Activated CD4-positive, alpha-beta T cell treated with anti-CD3 and anti-CD28 coated beads, Interleukin-10, Interleukin-2, amounts not matched to agents 100 ng/mL and 50 ng/mL, durations not matched to agents 16 hours and 8 hours (primary cell): ENCODE results near the gene SLC8A1.

Source experiments
- DNase-seq: peaks from one replicate; pipeline ENCODE4 v3.0.0-alpha.2; 2020

The SLC8A1 gene

DNA sequence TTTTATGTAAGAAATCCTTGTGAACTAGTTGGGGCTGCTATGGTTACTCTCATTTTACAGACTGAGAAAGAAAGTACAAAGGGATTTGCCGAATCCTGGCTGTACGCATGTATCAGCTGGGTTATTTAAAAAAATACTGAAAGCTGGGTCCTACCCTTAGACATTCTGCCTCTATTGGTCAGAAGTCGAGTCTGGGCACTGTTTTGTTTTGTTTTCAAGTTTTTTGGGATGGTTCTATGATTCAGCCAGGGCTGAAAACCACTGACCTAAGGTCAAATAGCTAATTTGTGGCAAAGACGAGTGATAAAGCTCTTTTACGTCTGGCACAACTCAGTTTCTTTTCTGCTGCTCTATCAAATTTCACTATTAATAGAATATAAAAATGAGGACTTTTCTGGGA is 5.9 kb upstream of the SLC8A1 start:
- DNase-seq, result no peak

GRCh38 chr2:40457366-40457765 is 5.5 kb upstream of the SLC8A1 start:
- DNase-seq, result no peak

DNA sequence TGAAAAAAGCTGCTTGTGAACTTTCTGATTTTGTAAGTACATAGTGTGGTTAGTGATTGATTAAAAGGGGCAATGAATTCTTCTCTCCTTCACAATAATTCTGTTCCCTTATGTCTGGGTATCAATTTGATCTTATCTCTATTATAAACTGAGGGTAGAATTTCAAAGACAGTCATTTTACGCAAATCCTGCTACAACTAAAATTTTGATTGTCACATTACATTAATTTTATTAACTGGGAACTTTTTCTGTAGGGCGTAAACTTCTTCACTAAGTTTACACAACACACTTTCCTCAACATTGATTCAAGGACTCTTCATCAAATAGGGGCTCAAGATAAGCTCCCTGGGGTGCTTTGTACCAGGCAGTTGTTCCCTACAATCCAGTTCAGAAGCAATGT is 5.0 kb upstream of the SLC8A1 start:
- no peak for DNase-seq

DNA sequence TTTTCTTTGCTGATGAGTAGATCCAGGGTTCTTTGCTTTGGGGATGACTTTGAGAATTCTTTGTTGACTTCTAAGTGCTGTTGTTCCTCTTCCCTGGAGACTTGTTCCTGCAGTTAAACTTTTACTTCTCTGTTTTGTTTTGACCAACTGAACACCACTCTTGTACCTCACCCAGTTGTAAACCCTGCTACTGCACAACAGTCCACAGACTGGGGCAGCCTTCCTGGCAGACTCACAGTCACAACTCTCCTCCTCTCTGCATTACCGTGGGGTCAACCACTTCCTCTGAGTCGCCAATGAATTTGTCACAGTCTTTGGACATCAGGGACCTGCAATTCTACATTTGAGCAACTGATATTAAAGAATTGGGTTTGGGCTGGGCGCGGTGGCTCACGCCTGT is 3.8 kb upstream of the SLC8A1 start:
- DNase-seq, result no peak

- no peak for DNase-seq
These were observed 2.4 kb upstream of the SLC8A1 start for GRCh38 chr2:40454321-40454720.

- no peak for DNase-seq
These were observed 896 bp upstream of the SLC8A1 start for GRCh38 chr2:40452786-40453185.

- DNase-seq, result no peak
These were observed 977 bp downstream of the SLC8A1 start for GRCh38 chr2:40450796-40451430.

- no peak for DNase-seq
These were observed 1.7 kb downstream of the SLC8A1 start for GRCh38 chr2:40450066-40450795.

- DNase-seq, result peak; percentile 14
These were observed 3.3 kb downstream of the SLC8A1 start for GRCh38 chr2:40448476-40449079.

DNA sequence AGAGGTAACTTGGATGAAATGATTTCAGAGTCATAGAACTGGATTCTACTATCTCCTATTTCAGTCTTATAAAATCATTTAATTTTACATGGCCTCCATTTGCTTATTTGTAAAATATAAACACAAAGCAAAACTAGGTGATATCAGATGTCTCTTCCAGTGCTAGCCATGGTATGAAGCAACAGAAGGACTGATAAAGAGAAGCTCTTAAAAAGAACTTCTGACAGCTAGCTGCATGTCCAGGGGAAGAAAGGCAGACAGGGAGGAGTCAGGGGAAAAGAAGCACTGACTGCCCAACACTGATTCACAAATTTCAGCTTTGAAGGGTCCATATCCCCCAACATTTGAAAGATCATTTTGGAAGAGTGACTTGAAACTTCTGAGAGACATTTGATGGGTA is 6.4 kb downstream of the SLC8A1 start:
- no peak for DNase-seq

- no peak for DNase-seq
These were observed 11.1 kb downstream of the SLC8A1 start for GRCh38 chr2:40440835-40441234.

DNA sequence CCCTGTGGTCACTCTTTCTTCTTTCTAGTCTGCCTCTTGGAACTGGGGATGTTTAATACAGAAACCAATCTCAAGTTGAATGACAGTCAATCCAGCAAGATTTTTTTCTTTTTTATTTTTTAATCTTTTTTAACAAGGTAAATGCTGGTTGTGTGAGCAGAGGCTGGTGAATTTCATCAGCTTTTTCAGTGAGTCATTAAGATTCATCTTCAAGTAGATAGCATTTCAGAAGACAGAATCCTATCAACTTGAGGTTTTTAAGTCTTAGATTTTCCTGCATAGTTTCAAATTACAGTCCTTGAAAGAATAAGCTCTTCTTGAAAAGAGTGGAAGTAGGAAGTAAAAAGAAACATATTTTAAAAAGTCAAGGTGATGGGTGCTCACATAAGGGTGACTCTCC is 12.4 kb downstream of the SLC8A1 start:
- DNase-seq, result no peak

- no peak for DNase-seq
These were observed 15.8 kb downstream of the SLC8A1 start for GRCh38 chr2:40436093-40436475.

- DNase-seq, result no peak
These were observed 16.3 kb downstream of the SLC8A1 start for GRCh38 chr2:40435426-40436092.

DNA sequence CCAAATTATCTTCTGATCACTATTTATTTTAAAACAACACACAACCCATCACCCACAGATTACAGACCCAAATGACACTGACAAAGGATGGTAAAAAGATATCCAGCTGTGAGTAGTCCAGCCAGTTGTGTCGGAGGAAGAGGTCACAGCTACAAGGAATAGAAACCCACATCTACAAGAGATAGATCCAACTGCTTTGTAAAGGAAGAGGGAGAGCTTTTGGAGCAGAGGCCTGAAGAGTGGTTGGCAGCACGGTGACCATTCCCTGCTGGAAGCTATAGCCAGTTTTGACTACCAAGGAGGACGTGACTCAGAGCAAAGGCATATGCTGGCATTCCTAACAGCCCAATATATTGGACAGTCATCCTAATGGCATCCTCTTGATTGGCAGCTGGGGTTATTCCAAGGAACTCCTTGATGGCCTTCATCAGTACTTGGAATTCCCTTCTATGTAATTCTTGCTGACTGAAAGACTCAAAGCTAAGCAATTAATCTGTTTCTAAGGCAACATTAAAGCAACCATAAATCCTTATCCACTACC is 17.1 kb downstream of the SLC8A1 start:
- DNase-seq, result no peak

DNA sequence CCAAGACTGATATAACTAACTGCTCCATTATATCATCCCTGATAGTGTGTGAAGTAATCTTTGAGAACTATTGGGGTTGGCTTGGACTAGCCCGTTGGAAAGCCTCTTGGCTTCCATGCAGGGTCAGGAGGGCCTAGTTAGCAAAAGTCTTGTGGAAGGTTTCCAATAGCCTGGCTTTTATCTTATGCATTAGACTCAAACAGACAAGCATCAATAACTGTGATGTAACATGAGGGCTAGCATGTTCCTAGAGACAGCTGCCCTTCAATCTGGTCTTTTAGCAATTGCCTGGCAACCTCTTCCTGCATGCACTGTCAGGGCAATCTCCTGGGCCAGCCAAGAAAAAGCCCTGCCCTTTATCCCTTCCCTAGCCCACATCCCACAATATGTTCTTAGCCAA is 18.2 kb downstream of the SLC8A1 start:
- no peak for DNase-seq

- no peak for DNase-seq
These were observed 18.9 kb downstream of the SLC8A1 start for GRCh38 chr2:40432921-40433483.

- DNase-seq, result no peak
These were observed 20.3 kb downstream of the SLC8A1 start for GRCh38 chr2:40431600-40431955.

DNA sequence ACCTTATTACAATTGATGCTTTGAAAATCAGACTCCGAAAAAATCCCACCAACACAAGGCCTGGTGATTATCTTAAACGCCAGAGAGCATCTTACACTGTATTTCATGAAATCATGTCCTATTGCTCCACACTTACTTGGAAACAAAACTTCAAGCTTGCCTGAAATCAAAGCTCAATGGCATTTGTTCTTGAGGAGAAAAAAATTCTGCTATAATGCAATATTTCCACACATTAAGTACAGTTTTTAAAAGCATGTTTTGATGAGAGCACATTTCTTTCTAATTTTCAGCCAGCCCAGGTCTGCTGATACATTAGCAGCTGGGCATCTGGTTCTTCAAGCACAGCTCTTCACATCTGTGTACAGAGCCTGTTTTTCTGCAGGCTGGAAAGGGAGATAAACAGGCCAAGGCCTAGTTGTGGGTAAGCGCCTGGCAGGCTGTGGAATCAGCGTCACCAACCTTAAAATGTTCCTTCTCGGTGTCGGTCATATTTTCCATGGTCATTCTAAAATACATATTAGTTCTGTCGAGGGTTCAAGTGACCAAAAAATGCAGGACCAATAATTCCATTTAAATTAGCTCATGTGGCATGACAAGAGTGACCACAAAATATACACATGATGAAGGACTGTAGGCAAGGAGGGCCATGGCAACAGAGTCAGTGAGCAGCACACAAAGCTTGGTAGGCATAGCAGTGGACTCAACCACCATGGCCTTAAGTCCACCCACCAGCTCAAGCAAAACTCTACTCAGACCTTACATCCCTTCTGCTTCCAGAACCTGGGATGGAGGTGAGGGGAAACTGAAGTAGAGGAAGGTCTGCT is 20.9 kb downstream of the SLC8A1 start:
- DNase-seq, result no peak

DNA sequence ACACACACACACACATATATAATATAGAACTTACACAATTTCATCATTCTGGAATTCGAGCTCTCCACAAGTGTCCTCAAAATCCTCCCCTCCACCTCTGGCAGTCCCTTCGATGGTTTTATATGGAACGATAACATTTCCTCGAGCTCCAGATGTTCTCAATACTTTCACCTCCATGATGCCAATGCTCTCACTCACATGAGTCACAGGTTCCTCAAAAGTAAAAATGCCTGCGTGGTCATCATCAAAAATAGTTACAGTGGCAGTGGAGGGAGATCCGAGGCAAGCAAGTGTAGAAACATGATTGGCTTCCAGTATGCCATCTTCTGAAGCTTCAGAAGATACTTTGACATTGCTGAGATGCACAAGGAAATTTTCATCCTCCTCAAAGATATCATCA is 23.5 kb downstream of the SLC8A1 start:
- DNase-seq, result no peak

DNA sequence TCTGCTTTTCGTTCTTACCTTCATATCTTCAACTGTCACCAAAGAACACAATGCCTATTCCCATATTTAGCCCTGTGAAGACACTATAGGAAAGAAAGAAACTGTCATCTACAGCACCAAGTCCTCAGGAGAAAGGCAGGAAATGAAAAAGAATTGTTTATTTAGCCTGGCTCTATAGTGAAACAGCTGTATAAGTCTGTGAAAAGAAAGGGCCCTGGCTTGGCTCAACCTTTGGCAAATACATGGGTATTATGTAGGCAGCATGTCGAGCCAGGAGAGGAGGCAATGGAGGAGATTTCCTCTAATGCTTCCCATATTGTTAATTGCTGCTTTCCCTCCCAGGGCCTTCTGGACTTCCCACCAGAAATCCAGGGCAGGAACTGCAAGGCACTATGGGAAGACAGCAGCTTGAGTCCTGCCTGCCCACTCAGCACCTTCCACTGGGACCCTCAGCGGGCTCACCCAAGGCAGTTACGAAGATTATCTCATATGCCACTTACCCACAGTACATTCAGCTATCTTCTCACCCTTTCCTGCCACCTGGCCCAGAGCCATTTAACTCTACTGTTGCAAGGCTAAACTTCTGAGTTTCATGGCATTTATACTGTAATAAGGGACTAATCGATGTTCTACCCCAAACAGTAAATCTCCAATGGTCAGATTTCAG is 30.1 kb downstream of the SLC8A1 start:
- no peak for DNase-seq

DNA sequence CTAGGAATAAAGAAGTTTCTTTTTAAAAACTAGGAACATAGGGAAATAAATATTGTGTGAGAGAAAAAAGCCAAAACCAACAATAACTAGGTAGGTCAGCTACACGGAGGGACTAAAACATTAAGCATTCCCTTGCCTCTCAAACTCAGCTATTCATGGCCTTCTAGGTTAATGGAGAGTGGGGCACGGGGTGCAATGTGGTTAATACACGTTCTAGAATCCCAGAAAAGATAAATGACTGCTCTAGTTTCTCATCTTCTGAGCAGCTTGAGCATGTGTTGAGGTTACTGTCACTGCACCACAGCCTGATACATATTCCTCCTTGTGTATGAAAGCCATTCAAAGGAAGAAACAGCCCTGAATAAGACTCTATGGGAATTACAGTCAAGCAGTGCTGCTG is 31.4 kb downstream of the SLC8A1 start:
- no peak for DNase-seq
